ENCODE measurements around the gene DOCK4.
"Not testable (repeated sequence)": the region's sequence is repeated elsewhere in the genome, so short reads cannot be mapped to it uniquely, and the experiment has no call there.

DOCK4 gene

GRCh38 chr7:111920329-111920728 is 285.9 kb downstream of the DOCK4 start:
- TF ChIP-seq CTCF (IDR thresholded peaks at IDR 0.05; ENCODE audit: low read depth, low read length), result no peak
- H3K4me3 ChIP-seq (ENCODE audit: low read depth, low read length), result no peak overlapping the region

- no peak for TF ChIP-seq CTCF (IDR thresholded peaks at IDR 0.05; ENCODE audit: low read depth, low read length)
- no peak overlapping the region for H3K4me3 ChIP-seq (ENCODE audit: low read depth, low read length)
Observed at GRCh38 chr7:111919631-111920179, 286.5 kb downstream of the DOCK4 start.

- TF ChIP-seq CTCF (IDR thresholded peaks at IDR 0.05; ENCODE audit: low read depth, low read length), result no peak
- no peak overlapping the region for H3K4me3 ChIP-seq (ENCODE audit: low read depth, low read length)
Observed at GRCh38 chr7:111919164-111919563, 287.0 kb downstream of the DOCK4 start.

- no peak for TF ChIP-seq CTCF (IDR thresholded peaks at IDR 0.05; ENCODE audit: low read depth, low read length)
- H3K4me3 ChIP-seq (ENCODE audit: low read depth, low read length), result no peak overlapping the region
Observed at GRCh38 chr7:111918461-111918860, 287.7 kb downstream of the DOCK4 start.

- H3K4me3 ChIP-seq (ENCODE audit: low read depth, low read length), result not testable (repeated sequence)
Observed at GRCh38 chr7:111917404-111917803, 288.8 kb downstream of the DOCK4 start.

GRCh38 chr7:111914291-111914690 is 291.9 kb downstream of the DOCK4 start:
- H3K4me3 ChIP-seq (ENCODE audit: low read depth, low read length), result no peak overlapping the region
- no peak for TF ChIP-seq CTCF (IDR thresholded peaks at IDR 0.05; ENCODE audit: low read depth, low read length)

GRCh38 chr7:111911166-111911961 is 294.8 kb downstream of the DOCK4 start:
- TF ChIP-seq CTCF (IDR thresholded peaks at IDR 0.05; ENCODE audit: low read depth, low read length), result no peak

More at GRCh38 chr7:111911166-111911961, 294.8 kb downstream of the DOCK4 start:
- H3K4me3 ChIP-seq (ENCODE audit: low read depth, low read length), result no peak overlapping the region

Measured in WI38 (cell line).